NCI-H226 (cell line): ENCODE results near the gene NPPB.
"Not testable (repeated sequence)": the region's sequence is repeated elsewhere in the genome, so short reads cannot be mapped to it uniquely, and the experiment has no call there.

Experiments
- DNase-seq: peaks from one replicate; pipeline ENCODE4 v3.0.0-alpha.2; 2015

NPPB gene

DNA sequence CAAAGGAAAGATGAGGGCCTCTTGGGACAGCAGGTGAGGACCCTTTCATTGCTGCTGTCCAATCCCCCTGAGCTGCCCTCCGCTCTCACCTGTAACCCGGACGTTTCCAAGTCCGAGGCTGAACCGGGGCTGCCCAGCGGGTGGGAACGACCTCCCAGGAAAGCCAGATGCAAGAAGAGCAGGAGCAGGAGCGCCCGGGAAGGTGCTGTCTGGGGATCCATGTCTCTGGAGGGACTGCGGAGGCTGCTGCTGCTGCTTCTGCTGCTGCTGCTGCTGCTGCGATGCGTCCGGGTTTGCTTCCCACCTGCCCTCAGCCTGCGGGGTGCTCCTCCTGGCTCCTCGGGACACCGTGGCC, at the start of gene NPPB:
Gene NPPB (minus strand): TSS at position 333 of the 355 bp plus-strand sequence. CDS start 112 bp downstream, at position 221.
- DNase-seq: no peak

DNA sequence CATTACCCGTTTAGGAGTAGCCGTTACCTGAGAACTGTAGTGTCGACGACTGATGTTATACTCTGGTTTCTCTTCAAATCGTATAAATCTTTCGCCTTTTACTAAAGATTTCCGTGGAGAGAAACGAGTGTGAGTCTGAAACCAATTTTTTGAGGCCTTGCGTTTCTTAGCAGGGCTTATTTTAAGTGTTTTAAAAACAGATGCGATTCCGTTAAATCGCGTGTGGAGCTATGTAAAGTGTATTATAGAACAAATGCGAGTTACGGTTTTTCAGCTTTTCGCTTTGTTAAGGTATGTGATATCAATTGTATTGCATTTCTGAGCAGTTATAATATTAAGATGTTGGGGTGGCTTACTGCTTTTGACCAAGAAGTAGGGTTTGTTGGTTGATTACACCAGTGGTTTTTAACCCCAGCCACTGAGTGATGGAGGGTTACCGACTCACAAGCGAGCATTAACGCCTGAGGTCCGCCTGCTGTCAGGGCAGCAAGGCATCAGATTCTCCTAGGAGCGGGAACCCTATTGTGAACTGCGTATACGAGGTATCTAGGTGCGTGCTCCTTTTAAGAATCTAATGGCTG, 49.4 kb upstream of the NPPB start:
- DNase-seq: peak; percentile 100

DNA sequence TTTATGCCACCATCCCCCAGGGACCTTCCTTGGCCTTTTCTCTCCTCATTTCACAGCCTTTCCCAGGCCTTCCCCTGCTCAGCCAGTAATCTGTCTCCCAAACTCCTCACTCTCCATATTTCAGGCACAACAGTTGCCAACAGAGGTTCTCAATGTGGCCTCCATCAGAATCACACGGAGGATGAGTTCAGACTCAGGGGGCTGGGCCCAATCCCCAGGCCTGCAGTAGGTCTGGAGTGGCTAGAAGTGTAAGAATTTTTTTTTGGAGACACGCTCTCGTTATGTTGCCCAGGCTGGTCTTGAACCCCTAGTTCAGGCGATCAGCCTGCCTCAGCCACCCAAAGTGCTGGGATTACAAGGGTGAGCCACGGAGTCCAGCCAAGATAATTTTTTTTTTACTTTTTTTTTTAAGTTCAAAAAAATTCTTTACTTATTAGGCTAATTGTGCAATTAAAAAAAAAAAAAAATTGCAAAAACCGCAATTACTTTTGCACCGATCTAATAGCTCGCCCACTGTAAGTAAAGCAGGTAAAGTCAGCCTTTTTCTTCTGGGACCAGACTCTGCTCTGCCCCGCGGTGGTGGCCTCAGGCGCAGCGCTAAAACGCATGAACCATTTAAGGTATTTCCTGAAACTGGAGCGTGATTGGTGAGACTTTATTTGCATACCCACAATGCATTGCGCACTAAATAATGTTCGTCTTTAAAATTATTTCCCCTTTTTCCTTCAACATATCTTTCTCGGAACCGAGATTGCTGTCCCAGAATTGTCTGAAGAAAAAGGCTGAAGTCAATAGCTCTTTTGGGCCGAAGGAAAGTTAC, 48.7 kb upstream of the NPPB start:
- peak; percentile 82 for DNase-seq

DNA sequence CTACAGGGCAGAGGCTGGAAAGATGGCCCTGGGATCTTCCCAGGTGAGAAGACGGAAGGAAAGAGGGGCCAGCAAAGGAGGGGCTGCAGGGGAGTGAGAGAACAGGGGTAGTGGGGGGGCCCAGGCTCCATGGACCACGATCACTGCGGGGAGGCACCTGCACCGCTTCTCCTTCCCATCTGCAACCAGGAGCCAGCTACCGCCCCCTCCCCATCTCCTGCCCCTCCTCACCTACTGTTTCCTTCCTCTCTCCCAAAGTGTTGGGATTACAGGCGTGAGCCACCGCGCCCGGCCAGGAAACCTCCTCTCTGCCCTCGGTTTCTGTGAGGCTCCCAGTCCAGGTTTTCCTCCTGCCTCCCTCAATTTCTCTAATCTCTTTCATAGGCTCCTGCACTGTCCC, 48.1 kb upstream of the NPPB start:
- DNase-seq: no peak

DNA sequence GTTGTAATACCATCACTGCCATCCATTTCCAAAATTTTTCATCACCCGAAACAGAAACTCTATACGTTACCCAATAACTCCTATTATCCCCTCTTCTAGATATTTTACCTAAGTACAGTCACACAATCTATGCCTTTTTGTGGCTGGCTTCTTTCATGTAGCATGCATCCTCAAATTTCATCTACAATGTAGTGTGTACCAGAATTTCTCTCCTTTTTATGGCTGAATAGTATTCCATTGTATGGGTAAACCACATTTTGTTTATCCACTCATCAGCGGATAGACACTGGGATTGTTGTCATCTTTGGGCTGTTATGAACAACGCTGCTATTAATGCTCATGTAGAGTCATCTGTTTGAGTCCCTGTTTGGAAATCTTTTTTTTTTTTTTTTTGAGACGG, 46.2 kb upstream of the NPPB start:
- DNase-seq: no peak

DNA sequence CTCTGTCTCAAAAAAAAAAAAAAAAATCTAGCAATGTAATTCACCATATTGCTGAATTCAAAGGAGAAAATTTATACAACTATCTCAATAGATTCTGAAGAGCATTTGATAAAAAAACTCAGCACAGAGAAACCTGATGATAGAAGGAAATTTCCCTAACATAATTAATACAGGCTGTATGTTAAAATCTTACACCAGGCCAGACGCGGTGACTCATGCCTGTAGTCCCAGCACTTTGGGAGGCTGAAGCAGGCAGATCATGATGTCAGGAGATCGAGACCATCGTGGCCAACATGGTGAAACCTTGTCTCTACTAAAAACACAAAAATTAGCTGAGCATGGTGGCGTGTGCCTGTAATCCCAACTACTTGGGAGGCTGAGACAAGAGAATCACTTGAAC, 45.4 kb upstream of the NPPB start:
- not testable (repeated sequence) for DNase-seq

DNA sequence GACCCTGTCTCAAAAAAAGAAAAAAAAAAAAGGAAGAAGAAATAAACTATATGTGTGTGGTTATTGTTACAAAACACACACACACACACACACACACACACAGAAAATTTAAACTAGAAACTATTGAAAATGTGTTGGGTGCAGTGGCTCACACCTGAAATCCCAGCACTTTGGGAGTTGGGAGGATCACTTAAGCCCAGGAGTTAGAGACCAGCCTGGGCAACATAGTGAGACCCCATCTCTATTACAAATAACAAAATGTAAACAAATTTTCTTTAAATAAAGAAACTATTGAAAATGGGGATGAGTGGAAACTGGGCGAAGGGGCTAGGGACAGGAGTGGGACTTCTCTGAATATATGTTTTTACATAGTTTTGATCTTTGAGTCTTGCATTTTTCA, 44.5 kb upstream of the NPPB start:
- no peak for DNase-seq

DNA sequence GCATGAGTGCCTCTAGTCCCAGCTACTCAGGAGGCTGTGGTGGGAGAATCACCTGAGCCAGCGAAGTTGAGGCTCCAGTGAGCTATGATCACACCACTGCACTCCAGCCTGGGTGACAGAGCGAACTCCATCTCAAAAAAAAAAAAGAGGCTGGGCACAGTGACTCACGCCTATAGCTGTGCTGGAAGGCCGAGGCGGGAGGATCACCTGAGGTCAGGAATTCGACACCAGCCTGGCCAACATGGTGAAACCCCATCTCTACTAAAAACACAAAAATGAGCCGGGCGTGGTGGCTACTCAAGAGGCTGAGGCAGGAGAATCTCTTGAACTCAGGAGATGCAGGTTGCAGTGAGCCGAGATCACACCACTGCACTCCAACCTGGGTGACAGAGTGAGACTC, 42.7 kb upstream of the NPPB start:
- peak; percentile 47 for DNase-seq

DNA sequence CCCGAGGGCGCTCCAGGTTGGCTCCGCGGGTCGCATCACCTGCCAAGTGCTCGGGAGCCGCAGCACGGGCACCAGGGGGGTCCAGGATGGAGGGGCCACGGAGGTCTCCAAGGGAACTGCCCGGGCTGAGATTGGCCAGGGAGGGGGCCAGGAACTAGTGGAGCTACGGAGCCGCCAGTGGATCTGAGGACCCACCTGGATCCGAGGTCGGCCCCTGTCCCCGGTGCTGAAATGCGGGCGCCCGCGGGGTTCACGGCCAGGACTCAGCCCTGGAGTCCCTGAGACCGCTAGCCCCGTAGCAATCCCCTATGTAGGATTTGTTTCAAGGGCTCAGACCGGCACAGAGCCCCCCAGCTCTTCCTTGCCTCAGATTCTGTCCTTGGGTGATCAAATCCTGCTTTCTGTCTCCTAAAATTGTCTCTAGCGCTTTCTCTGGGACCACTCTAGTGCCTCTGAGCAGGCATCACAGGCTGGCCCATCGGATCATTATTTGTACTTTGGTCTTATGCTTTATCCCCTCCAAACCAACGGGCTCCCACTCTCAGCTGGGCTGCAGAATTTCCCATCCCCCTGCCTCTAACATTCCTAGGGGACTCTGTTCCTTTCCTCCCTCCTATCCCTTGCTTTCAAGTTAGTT, 40.2 kb upstream of the NPPB start:
- no peak for DNase-seq

DNA sequence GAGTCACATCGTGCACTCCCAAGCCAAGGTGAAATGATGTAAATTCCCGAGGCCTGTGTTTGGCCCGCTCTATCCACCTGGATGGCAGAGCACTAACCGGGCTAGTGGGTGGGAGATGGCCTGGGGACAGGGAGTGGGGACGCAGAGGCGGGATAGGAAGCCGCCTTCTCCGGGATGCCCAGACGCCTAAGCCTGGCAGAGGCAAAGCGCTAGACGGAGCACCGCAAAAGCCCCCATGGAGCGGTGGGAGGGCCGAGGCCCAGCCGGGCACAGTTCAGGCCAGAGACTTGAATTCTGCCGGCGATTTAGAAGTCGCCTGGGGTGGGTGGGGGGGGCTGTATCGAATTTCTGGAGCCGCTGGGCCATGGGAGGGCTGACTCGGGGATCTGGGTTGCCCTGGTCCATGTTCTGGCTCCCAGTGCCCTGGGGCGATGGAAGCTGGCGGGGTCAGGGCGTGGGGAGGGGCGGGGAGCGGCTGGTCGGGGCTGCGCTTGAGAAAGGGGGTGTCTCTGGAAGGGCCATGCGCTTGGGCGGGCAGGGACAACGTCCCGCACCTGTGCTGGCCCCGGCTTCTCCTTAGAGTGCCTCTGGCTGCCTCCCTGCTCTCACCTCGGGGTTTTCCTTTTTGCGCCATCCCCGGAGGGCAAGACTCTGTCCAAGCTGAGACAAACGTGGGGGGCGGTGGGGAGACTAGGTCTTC, 39.5 kb upstream of the NPPB start:
- no peak for DNase-seq

DNA sequence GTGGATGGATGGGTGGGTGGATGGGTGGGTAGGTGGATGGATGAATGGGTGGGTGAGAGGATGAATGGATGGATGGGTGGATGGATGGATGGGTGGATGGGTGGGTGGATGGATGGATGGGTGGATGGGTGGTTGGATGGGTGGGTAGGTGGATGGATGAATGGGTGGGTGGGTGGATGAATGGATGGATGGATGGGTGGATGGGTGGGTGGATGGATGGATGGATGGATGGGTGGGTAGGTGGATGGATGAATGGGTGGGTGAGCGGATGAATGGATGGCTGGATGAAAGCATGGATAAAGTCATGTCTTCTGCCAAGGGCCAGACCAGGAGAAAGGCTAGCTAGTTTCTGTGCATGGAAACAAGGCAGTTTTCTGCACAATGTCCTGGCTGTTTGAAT, 35.8 kb upstream of the NPPB start:
- not testable (repeated sequence) for DNase-seq

DNA sequence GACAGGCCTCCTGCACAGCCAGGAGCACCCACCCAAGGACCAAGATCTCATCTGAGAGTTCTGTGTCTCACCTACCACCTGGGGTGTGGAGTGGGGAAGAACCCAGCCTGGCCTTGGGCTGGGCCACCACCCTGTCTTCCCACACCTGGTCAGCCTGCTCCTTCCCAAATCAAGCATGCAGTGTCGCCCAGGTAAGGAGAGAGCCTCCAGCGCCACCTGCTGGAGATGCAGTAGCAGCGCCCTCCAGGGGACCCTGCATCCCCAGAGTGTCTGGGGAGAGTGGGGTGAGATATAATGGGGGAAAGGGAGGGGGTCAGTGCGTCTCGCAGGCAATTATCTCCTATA, 35.1 kb upstream of the NPPB start:
- peak; percentile 43 for DNase-seq

DNA sequence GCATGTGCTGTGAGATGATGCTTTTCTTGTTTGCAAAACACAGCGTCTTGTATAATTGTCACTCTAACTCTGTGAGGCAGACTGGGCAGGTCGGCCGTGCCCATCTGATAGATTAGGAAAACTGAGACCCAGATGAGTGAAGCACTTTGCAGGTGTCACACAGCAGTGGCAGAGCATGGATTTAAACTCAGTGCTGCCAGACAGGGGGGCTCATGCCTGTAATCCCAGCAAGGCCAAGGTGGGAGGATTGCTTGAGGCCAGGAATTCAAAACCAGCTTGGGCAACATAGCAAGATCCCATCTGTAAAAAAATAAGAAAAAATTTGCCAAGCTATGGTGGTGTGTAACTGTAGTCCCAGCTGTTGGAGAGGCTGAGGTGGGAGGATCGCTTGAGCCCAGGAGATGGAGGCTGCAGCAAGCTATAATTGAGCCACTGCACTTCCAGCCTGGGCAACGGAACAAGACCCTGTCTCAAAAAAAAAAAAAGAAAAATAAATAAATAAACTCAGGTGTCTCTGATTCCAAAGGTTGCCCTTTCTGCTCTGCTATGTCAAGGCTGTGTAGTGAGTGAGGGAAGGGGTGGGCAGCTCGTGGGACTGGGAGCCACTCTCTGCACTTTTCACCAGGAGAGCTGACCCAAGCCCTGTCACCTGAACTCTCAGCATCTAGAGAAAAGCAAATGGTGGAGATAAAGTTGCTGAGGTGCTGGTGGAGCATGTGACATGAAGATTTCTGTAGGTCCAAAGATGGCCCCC, 32.9 kb upstream of the NPPB start:
- no peak for DNase-seq

DNA sequence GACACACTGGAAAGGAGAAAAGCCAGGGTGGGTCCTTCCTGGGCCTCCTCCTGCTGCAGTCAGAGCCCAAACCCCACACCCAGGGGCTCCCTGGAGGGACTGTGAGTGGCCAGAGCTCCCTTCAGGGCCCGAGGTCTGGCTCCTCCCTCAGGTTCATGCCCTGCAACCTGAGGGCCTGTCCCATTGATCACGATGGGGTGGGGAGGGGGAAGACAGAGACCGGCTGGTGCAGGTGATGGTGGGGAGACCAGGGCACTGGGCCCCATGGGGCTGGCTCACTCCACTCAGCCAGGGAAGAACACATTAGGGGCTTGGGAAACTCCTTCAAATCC, 30.1 kb upstream of the NPPB start:
- no peak for DNase-seq

DNA sequence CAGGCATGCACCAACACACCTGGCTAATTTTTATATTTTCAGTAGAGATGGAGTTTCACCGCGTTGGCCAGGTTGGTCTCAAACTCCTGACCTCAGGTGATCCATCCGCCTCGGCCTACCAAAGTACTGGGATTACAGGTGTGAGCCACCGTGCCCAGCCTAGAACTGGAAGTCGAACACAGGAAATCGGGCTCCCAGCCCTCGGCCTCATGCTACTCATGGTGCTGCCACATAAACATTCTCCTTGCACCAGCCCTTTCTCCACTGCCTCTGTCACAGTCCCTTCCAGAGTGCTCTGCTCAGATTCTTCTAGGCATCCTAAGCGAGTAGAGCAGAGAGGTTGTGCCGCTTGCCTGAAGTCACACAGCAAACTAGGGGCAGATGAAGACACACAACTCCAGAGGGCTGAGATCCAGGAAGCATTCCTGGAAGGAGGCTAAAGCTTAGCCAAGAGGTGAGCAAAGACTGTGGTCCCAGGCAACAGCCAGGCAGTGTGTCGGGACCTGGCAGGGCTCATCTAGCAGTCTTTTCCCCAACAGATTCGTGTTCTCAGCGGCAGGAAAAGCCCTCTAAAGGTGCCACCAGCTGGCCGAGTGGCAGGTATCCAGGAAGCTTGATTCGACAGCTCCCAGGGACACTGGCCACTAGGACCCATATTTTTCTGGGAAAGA, 29.6 kb upstream of the NPPB start:
- no peak for DNase-seq

DNA sequence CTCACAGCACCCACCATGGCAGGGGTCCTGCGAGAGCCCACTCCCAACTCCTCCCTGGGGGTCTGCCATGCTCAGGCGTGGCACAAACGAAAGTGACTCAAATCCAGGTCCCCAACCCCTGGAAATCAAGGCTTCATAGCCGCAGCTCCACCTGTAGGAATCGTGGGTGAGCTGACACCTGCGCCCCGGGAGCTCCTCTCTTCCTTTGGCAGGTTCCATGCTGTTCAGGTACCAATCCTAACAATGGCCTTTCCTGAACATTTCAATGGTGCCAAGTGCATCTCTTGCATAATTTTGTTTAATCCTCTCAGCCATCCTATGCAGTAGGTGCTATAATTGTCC, 28.9 kb upstream of the NPPB start:
- no peak for DNase-seq

DNA sequence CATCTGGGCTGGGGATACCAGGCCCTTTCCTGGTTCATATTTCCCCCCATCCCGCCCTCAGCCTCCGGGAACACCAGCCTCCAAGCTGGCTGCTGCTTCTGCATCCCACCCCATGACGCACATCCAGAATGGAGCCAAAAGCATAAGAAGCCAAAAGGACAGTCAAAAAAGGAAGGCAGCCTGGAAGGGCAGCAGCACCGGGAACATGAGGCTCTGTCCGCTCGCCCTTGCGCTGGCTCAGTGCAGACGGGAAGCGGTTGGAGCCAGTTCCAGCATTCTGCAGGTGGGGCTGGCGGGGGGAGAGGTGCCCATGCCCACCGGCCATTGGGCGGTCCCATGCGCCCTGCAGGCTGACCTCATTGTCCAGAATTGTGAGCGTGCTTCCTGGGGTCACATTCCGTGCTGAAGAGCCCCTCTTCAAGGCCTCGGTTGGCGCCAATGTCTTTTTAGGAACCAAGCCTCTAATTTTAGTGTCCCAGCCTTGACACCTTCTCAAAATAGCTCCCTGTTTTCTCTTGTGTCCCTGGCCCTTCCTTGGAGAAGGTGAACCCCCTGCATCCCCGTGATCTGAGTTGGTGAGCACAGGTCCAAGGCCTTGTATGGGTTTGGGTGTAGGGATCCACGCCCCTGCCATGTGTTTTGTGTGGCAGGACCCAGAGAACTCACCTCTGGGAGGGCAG, 28.4 kb upstream of the NPPB start:
- no peak for DNase-seq

DNA sequence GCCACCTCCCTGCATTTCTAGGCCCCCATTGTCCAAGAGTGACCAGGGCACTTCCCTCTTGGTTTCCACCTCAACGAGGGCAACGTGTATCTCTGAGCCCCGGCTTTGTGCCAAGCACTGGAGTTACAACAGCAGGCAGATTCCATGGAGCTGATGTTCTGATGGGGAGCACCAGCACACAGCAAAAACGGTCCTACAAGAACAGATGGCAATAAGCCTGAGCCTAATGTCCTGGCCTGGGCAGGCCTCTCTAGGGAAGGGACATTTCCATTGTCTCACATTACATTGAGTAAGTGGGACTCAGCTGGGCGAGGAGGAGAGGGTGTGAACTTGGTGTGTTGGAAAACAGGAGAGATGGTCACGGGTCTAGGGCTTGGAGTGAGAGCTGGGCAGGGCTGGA, 27.2 kb upstream of the NPPB start:
- DNase-seq: no peak

DNA sequence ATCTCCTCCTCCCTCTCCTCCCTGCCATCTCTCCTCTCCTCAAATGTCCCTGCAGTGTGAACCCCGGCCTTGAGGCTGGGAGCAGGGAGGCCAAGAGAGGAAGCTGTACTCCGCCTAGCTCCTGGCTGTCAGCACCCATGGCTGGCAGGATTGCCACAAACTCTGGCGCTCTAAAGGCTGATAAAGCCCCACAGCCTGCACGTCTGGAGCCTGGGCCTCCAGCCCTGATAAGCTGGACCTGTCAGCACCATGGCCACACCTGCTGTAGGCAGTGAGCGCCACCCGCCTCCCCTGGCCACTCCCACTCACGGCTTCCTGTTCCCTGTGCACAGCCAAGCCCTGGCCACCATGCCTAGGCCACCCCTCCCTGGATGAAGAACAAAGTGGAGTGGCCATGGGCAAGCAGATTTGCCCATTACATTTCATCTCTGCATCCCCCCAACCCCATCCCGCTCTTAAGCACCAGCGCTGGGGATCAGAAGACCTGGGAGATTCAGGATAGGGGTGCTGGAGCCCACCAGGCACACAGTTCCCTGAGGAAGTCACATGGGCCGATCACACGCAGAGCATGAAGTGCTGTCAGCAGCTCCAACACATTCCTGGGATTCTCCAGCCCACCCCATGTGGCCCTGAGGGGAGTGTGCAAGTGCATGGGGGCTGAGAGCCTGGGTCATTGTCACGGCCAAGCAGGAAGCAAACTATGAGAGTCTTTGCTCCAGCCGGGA, 24.2 kb upstream of the NPPB start:
- DNase-seq: peak; percentile 83

DNA sequence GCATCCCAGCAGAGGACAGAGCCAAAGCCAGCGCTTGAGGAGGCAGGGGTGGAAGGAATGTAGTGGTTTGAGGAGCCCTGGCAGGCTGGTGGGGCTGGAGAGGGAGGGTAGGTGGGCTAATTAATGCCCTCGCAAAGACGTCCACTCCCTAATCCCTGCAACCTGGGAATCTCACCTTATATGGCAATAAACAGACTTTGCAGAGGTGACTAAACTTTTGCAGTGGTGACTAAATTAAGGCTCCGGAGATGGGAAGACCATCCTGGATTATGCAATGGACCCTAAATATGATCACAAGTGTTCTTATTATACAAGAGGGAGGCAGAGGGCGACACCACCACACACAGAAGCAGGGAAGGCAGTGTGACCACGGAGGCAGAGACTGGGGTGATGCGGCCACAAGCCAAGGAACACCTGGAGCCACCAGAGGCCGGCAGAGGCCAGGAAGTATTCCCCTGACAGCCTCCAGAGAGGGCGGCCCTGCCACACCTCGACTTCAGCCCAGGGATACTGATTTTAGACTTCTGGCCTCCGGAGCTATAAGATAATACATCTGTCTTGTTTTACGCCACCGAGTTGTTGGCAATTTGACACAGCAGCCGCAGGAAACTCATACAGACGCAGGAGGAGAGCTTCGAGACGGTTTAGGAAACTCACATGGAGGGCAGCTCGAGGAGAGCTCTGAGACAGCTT, 23.1 kb upstream of the NPPB start:
- DNase-seq: no peak
